ENCODE measurements around the gene RRAS. TPM values are rescaled to one million over a fixed set of nuclear protein-coding genes. Genes with fewer than 3 reads are reported as not detected.
A peak's percentile ranks its signal among the peaks of the same experiment; 100 is the strongest.
"Not testable (repeated sequence)": the region's sequence is repeated elsewhere in the genome, so short reads cannot be mapped to it uniquely, and the experiment has no call there.

The RRAS gene
- total and polyA plus RNA-seq, 8 donors, result 21.4 to 131 (median 30.7) TPM

DNA sequence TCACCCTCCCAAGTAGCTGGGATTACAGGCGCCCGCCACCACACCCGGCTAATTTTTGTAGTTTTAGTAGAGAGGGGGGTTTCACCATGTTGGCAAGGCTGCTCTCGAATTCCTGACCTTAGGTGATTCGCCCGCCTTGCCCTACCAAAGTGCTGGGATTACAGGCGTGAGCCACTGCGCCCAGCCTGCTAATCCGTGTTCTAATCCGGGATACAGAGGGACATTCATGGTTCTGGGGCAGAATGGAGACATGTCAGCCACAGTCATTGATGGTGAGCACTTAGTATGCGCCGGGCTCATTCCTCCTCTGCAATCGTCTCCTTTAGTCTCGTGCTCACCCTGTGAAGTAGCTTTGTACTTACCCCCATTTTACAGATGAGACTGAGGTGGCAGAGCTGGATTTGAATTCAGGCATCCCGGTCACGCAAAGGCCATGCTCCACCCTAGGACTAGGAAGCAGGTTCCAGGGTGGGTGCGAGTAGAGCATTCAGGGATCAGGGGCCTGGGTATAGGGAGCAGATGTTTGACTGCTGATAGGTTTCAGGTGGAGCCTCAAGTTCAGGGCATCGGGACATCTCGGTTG, 8.2 kb downstream of the RRAS start:
- Histone ChIP-seq H3K4me1 (peaks cover 5 to 35% of the 10 kb centered on the region in 2 donors), H3K4me3 (no peak overlapping the region), H3K27ac (peak overlapping the region in 1 of 2 donors; percentile 18), H3K36me3 (peaks cover 0 to 16% of the 10 kb centered on the region in 2 donors), H3K9me3 (no peaks in the 10 kb centered on the region), H3K27me3 (no peaks in the 10 kb centered on the region)
- intact Hi-C loops (cut with DNase I), result no loop called here
- ATAC-seq (no peak), DNase-seq (no peak)
- TF ChIP-seq, protein P1, sequence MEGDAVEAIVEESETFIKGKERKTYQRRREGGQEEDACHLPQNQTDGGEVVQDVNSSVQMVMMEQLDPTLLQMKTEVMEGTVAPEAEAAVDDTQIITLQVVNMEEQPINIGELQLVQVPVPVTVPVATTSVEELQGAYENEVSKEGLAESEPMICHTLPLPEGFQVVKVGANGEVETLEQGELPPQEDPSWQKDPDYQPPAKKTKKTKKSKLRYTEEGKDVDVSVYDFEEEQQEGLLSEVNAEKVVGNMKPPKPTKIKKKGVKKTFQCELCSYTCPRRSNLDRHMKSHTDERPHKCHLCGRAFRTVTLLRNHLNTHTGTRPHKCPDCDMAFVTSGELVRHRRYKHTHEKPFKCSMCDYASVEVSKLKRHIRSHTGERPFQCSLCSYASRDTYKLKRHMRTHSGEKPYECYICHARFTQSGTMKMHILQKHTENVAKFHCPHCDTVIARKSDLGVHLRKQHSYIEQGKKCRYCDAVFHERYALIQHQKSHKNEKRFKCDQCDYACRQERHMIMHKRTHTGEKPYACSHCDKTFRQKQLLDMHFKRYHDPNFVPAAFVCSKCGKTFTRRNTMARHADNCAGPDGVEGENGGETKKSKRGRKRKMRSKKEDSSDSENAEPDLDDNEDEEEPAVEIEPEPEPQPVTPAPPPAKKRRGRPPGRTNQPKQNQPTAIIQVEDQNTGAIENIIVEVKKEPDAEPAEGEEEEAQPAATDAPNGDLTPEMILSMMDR (IDR thresholded peaks at IDR 0.05), result no peak

DNA sequence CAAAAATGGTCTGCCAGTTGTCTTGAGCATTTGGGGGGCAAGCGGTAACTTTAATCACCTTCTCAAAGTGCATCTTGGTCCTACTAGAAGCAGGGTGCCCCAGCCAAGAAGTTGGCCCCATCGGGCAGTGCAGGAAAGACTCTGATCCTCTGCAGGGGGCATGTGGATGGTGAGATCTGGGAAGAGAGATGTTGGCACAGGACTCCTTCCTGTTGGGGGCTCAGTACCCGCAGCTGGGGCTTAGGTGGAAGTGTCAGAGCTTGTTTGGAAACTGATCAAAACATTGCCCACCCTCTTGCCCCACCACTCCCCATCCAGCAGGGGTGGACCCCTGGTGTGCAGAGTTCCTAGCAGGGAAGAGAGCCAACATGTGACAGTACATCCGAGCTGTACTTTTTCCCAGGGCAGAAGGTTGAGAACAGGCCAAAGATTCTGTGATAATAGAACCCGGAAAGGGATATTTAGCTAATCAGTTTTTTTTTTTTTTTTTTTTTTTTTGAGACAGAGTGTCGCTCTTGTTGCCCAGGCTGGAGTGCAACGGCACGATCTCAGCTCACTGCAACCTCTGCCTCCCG, 8.8 kb downstream of the RRAS start:
- Histone ChIP-seq H3K4me3 (no peak overlapping the region), H3K36me3 (peaks cover 0 to 19% of the 10 kb centered on the region in 2 donors), H3K27ac (peak overlapping the region in 1 of 2 donors; percentile 18), H3K27me3 (no peaks in the 10 kb centered on the region), H3K4me1 (peaks cover 5 to 29% of the 10 kb centered on the region in 2 donors), H3K9me3 (no peaks in the 10 kb centered on the region)
- no peak for DNase-seq
- no peak for ATAC-seq
- TF ChIP-seq, protein P1 (IDR thresholded peaks at IDR 0.05), result no peak
- intact Hi-C loops (cut with DNase I), result no loop called here

DNA sequence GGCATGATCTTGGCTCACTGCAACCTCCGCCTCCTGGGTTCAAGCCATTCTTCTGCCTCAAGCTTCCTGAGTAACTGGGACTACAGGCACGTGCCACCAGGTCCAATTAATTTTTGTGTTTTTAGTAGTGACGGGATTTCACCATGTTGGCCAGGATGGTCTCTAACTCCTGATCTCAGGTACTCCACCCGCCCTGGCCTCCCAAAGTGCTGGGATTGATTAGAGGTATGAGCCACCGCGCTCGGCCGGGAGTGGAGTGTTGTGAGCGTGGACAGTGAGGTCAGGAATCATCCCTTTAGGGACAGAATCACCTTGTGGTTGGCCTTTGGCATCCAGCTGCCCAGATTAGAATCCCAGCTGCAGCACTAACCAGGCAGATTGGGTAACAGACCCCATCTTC, 10.3 kb downstream of the RRAS start:
- H3K9me3 ChIP-seq, result no peaks in the 10 kb centered on the region
- ATAC-seq (no peak), DNase-seq (no peak)
- H3K4me3 ChIP-seq, result no peak overlapping the region
- H3K27me3 ChIP-seq, result no peaks in the 10 kb centered on the region
- H3K36me3 ChIP-seq, result peaks cover 0 to 34% of the 10 kb centered on the region in 2 donors
- intact Hi-C loops (cut with DNase I), result no loop called here
- TF ChIP-seq, protein P1 (IDR thresholded peaks at IDR 0.05), result no peak
- H3K4me1 ChIP-seq, result peaks cover 0 to 16% of the 10 kb centered on the region in 2 donors
- H3K27ac ChIP-seq, result no peak overlapping the region

DNA sequence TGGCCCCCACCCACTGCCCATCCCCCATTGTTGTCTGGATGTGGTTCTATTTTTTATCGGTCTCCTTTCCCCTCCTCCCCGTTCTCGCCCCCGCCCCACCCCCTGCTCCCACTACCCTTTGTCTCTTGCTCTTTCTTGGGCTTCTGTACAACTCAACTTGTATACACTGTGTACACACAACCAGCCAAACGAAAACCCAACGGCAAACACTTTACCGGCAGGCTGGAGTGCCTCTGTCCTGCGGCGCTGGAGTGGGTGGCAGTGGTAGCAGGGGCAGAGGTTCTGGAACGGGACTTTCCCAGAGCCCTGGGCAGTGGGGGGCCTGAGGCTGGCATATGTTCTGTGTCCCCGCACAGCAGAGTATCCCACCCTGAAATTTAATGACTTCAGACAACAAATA, 13.7 kb downstream of the RRAS start:
- peaks cover 0 to 6% of the 10 kb centered on the region in 2 donors for H3K4me1 ChIP-seq
- H3K27ac ChIP-seq, result no peak overlapping the region
- TF ChIP-seq, protein P1 (IDR thresholded peaks at IDR 0.05), result no peak
- H3K27me3 ChIP-seq, result no peaks in the 10 kb centered on the region
- no peak overlapping the region for H3K4me3 ChIP-seq
- no peaks in the 10 kb centered on the region for H3K9me3 ChIP-seq
- DNase-seq (peak in 2 of 4 donors; percentile 58 to 62), ATAC-seq (peak; percentile 91)
- intact Hi-C loops (cut with DNase I), result no loop called here
- H3K36me3 ChIP-seq, result peaks cover 0 to 55% of the 10 kb centered on the region in 2 donors

DNA sequence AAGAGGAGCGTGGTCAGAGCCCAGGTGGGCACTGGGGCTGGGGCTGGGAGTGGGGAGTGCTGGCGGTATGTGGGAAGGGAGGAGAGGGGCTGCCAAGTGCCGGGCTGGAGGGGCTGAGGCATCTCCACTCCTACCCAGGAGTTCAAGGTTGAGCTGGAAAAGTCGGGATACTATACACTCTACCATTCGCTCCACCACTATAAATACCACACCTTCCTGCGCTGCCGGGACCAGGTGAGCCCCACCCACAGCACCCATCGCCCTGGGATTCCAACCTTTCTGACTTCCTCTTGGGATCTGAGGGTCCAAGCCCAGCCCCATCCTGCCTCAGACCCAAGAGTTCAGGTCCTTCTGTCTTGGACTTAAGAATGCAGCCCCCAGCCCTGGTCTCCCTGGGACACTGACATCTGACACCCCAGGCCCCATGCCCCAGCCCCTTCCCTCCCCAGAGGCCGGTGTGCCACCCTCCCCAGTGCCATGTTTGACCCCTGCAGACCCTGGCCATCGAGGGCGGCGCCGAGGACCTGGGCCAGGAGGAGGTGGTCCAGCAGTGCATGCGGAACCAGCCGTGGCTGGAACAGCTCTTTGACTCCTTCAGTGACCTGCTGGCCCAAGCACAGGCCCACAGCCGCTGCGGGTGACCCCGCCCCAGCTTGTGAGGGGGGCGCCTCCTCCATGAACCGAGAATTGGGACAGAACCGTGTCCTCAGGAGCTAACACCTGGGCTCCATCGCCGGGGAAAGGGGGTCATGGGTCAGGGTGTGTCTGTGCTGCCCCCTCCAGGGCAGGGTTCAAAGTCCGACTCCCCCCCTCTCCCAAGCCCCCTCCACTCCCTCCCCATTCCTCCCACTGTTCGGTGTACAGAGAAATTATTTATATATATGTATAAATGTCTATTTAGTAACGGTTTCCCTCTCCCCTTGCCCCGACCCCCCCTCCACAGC, 14.7 kb downstream of the RRAS start:
- TF ChIP-seq, protein P1 (IDR thresholded peaks at IDR 0.05), result no peak
- Histone ChIP-seq H3K27ac (no peak overlapping the region), H3K4me3 (no peak overlapping the region), H3K4me1 (no peaks in the 10 kb centered on the region), H3K36me3 (peaks cover 0 to 59% of the 10 kb centered on the region in 2 donors), H3K27me3 (no peaks in the 10 kb centered on the region), H3K9me3 (no peaks in the 10 kb centered on the region)
- intact Hi-C loops (cut with DNase I), result no loop called here
- no peak for ATAC-seq
- DNase-seq, result peak in 1 of 4 donors; percentile 73

DNA sequence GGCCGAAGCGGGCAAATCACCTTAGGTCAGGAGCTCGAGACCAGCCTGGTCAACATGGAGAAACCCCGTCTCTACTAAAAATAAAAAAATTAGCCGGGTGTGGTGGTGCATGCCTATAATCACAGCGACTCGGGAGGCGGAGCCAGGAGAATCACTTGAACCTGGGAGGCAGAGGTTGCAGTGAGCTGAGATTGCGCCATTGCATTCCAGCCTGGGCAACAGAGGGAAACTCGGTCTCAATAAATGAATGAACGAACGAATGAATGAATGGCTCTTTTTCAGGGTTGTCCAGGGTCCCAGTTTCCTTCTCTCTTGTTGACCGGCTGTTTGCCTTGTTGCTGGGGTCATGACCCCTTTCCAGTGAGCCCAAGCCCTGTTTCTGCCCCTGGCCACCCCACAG, 22.1 kb downstream of the RRAS start:
- H3K27ac ChIP-seq; H3K9me3 ChIP-seq; H3K4me3 ChIP-seq; H3K27me3 ChIP-seq; intact Hi-C loops (cut with DNase I); DNase-seq; ATAC-seq: not testable (repeated sequence)
- Histone ChIP-seq H3K36me3 (peaks cover 0 to 82% of the 10 kb centered on the region in 2 donors), H3K4me1 (peaks cover 0 to 18% of the 10 kb centered on the region in 2 donors)

Measured in left lung (tissue), 10 donors.